Vagina (tissue), 2 donors: ENCODE results near the gene ARG2. TPM values are rescaled to one million over a fixed set of nuclear protein-coding genes. Genes with fewer than 3 reads are reported as not detected.
A peak's percentile ranks its signal among the peaks of the same experiment; 100 is the strongest.

ENCODE experiments used
- DNase-seq, 2 donors: peaks; one replicate each; pipeline ENCODE4 v3.0.0-alpha.2; 2017; ENCODE audit errors: extremely low spot score in 2 of 2
- H3K27ac ChIP-seq: fragments of 200-600 bp; sonication (generic); one replicate; pipeline ENCODE4 v1.5.1; 2019
- H3K27me3 ChIP-seq: fragments of 200-600 bp; sonication (generic); one replicate; pipeline ENCODE4 v1.5.1; 2019
- H3K36me3 ChIP-seq, 2 donors: fragments of 200-600 bp; sonication (generic); one replicate each; pipeline ENCODE4 v1.5.1; 2017 to 2019
- H3K4me1 ChIP-seq: fragments of 200-600 bp; sonication (generic); one replicate; pipeline ENCODE4 v1.5.1; 2019
- H3K4me3 ChIP-seq, 2 donors: fragments of 200-600 bp; sonication (generic); 1 replicate in 1 of 2; 2 replicates in 1 of 2; pipeline ENCODE4 v1.5.1; 2016 to 2019
- H3K9me3 ChIP-seq: fragments of 200-600 bp; sonication (generic); one replicate; pipeline ENCODE4 v1.5.1; 2019
- POLR2A ChIP-seq, 2 donors: fragments of 450-650 bp; IDR thresholded peaks; one replicate each; pipeline ENCODE4 v1.6.1; 2017; ENCODE audit warnings: antibody characterized with exemption in 2 of 2, mild to moderate bottlenecking in 2 of 2, moderate library complexity in 2 of 2
- POLR2AphosphoS5 ChIP-seq, 2 donors: sonication (generic); formaldehyde crosslinking; IDR thresholded peaks; one replicate each; pipeline ENCODE4 v1.9.0; 2017; ENCODE audit warnings: antibody characterized with exemption in 2 of 2, mild to moderate bottlenecking in 2 of 2, low read depth in 1 of 2; ENCODE audit not compliant: insufficient read depth in 1 of 2
- intact Hi-C: fragments of 100-400 bp; cut with DNase I; formaldehyde crosslinking; loops from one replicate; pipeline ENCODE4 v1.15.1; 2023
- total RNA-seq: library from RNA; depleted of rRNA; stranded (reverse); fragments of >200 nt; gene quantifications from one replicate; pipeline ENCODE4 v1.2.3, GENCODE V29; 2016
- TF ChIP-seq, protein P1 (sequence below), 3 experiments: fragments of 450-650 bp in 2 of 3; fragments of 200-600 bp in 1 of 3; sonication (generic) in 1 of 3; IDR thresholded peaks; one replicate each; pipeline ENCODE4 v1.5.1; 2017 to 2019; ENCODE audit warnings: antibody characterized with exemption in 3 of 3, mild to moderate bottlenecking in 2 of 3, moderate library complexity in 2 of 3

The ARG2 gene
- total RNA-seq, 1 donor from 2014 or later, result 14.2 TPM

DNA sequence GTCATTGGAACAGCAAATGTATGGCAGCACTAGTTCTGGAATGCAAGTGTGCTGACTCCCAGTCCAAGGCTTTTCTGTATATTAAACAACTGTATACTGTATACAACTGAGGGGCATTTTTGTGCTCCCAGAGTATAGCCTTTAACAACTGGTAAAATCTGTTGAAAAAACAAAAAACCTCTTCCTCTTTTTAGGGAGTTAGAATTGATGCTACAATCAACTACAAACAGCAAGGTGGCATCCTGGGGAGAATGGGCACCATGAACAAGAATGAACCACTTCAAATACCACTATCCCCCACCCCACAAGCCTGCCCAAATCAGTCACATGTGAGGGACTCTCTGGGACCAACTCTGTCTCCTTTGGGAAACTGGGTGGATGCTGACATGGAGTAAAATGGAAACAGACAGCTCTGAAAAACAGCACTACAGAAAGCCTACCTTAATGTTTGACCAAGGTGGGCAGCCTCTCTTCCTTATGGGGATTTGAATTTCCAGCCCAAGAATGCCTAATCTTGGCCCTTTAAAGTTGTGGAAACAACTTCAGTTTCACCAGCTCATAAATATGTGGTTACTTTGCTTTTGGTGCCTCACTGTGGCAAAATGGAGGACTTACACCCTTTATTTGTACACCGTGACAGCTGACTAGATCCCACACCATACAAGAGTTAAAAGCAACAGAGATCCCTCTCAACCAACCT is 47.2 kb downstream of the ARG2 start:
- Histone ChIP-seq H3K4me3 (no peak overlapping the region), H3K27ac (no peak overlapping the region), H3K27me3 (no peaks in the 10 kb centered on the region), H3K9me3 (no peaks in the 10 kb centered on the region), H3K4me1 (peaks cover 7% of the 10 kb centered on the region), H3K36me3 (no peaks in the 10 kb centered on the region)
- no peak for DNase-seq
- no peak for TF ChIP-seq POLR2AphosphoS5 (IDR thresholded peaks at IDR 0.05; ENCODE audit: insufficient read depth in 1 of 2, low read depth in 1 of 2)
- no peak for TF ChIP-seq POLR2A (IDR thresholded peaks at IDR 0.05)
- TF ChIP-seq, protein P1, sequence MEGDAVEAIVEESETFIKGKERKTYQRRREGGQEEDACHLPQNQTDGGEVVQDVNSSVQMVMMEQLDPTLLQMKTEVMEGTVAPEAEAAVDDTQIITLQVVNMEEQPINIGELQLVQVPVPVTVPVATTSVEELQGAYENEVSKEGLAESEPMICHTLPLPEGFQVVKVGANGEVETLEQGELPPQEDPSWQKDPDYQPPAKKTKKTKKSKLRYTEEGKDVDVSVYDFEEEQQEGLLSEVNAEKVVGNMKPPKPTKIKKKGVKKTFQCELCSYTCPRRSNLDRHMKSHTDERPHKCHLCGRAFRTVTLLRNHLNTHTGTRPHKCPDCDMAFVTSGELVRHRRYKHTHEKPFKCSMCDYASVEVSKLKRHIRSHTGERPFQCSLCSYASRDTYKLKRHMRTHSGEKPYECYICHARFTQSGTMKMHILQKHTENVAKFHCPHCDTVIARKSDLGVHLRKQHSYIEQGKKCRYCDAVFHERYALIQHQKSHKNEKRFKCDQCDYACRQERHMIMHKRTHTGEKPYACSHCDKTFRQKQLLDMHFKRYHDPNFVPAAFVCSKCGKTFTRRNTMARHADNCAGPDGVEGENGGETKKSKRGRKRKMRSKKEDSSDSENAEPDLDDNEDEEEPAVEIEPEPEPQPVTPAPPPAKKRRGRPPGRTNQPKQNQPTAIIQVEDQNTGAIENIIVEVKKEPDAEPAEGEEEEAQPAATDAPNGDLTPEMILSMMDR (IDR thresholded peaks at IDR 0.05), result peak in 2 of 3 experiments; percentile 16 to 65
- intact Hi-C loops, result loop anchor here (5.0 kb wide), 1 partner anchor 45 kb away; no protein-coding TSS in a partner anchor

DNA sequence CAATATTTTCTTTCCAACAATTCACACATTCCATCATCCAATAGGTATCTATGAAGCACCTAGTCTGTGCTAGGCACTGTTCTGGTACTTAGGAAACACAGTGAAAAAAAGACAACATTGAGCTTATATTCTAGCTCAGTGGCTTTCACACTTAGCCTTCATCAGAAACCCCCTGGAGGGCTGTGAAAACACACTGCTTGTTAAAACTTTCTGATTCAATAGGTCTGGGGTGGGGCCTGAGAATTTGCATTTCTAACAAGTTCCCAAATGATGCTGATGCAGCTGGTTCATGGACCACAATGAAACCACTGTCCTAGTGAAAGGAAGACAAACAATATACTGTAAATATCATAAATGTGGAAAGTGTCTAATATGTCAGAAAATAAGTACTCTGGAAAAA is 48.8 kb downstream of the ARG2 start:
- no peak for DNase-seq
- intact Hi-C loops, result loop anchor here (5.0 kb wide), 1 partner anchor 46 kb away; no protein-coding TSS in a partner anchor
- TF ChIP-seq, protein P1 (IDR thresholded peaks at IDR 0.05), result no peak
- no peak for TF ChIP-seq POLR2A (IDR thresholded peaks at IDR 0.05)
- no peak for TF ChIP-seq POLR2AphosphoS5 (IDR thresholded peaks at IDR 0.05; ENCODE audit: insufficient read depth in 1 of 2, low read depth in 1 of 2)
- Histone ChIP-seq H3K27me3 (no peaks in the 10 kb centered on the region), H3K4me1 (peaks cover 23% of the 10 kb centered on the region), H3K27ac (no peak overlapping the region), H3K9me3 (no peaks in the 10 kb centered on the region), H3K36me3 (no peaks in the 10 kb centered on the region), H3K4me3 (no peak overlapping the region)

DNA sequence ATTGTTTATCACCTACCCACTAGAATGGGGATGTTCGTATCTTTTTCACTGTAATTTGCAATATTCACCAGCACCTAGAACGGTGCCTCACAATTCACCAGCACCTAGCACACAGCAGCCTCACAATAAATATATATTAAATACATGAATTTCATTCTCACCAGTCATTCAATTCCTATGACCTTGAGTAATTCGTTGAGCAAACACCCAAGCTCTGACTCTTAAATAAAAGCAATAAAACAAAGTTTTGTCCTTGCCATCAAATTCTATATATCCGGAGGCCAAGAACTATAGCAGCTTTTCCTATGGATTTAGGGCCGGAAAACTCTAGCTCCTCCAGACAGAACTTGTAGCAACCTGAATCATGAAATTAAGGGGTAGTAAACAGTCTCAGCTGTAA is 53.7 kb downstream of the ARG2 start:
- Histone ChIP-seq H3K4me1 (peaks cover 30% of the 10 kb centered on the region), H3K36me3 (peaks cover 0 to 10% of the 10 kb centered on the region in 2 donors), H3K9me3 (no peaks in the 10 kb centered on the region), H3K27ac (peak overlapping the region; percentile 99), H3K4me3 (peak overlapping the region; percentile 78 to 97), H3K27me3 (no peaks in the 10 kb centered on the region)
- DNase-seq, result no peak
- intact Hi-C loops, result no loop called here
- no peak for TF ChIP-seq POLR2A (IDR thresholded peaks at IDR 0.05)
- TF ChIP-seq, protein P1 (IDR thresholded peaks at IDR 0.05), result no peak

DNA sequence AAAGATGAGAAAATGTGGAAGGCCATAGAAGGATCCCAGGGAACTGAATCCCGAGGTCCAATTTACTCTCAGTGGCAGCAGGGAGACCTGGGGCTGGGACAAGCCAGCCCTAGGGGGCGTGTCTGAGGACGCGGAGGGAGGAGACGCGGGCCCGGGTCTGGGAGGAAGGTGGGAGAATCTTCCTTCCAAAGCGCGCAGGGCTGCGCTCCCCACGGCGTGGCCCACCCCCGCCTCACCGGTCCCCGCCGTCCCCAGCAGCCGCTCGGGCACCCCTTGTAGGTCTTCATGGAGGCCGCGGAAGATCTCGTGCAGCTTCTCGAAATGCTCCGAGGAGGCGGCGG is 54.4 kb downstream of the ARG2 start:
- peaks cover 30% of the 10 kb centered on the region for H3K4me1 ChIP-seq
- H3K27me3 ChIP-seq, result no peaks in the 10 kb centered on the region
- peaks cover 0 to 11% of the 10 kb centered on the region in 2 donors for H3K36me3 ChIP-seq
- TF ChIP-seq POLR2AphosphoS5 (IDR thresholded peaks at IDR 0.05; ENCODE audit: insufficient read depth in 1 of 2, low read depth in 1 of 2), result no peak
- no peak for TF ChIP-seq POLR2A (IDR thresholded peaks at IDR 0.05)
- TF ChIP-seq, protein P1 (IDR thresholded peaks at IDR 0.05), result no peak
- no peak for DNase-seq
- H3K4me3 ChIP-seq, result peak overlapping the region; percentile 78 to 97
- intact Hi-C loops, result no loop called here
- no peaks in the 10 kb centered on the region for H3K9me3 ChIP-seq
- H3K27ac ChIP-seq, result peak overlapping the region; percentile 99

DNA sequence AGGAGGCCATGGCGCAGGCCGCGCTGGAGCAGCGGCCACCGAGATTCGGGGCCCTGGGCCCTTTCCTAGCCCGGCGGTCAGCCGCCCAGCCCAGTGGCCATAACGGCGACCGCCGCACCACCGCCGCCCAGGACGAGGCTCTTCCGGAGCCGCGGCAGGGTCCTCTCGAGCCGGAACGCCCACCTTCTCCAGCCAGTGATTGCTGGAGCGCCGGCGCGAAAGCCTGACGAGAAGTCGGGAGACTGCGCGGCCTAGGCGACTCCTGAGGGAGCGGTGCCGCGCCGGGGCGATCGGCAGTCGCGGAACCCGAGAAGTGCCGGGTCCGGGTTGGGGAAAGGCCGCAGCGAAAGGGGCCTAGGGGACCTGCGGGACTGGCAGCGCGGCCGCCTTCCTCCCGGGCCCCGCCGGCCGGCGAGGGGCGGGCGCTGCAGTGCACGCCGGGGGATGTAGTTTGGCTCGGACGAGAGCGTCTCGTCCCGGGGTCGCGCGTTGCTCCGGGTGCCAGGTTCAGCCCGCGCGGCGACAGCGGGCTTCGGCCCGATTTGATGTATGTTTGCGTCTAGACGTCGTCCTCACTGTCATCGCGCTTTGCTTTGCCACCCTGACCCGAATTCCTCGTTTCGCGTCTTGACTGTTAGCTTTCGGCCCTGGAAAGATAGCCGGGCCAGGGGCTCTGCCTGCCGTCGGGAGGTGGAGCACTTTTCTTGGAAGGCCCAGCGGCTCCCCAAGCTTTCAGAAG is 54.9 kb downstream of the ARG2 start, which contains the start of gene VTI1B:
Gene VTI1B, minus strand, starts transcription at position 153 of the 739 bp plus-strand sequence. Its CDS starts 143 bp downstream, at position 10.
- TF ChIP-seq POLR2A (IDR thresholded peaks at IDR 0.05) (no peak), POLR2AphosphoS5 (IDR thresholded peaks at IDR 0.05; ENCODE audit: insufficient read depth in 1 of 2, low read depth in 1 of 2) (peak in 1 of 2 donors; percentile 85)
- TF ChIP-seq, protein P1 (IDR thresholded peaks at IDR 0.05), result no peak
- intact Hi-C loops, result no loop called here
- Histone ChIP-seq H3K9me3 (no peaks in the 10 kb centered on the region), H3K27ac (peak within 1 kb of the TSS; percentile 99), H3K4me1 (peaks cover 30% of the 10 kb centered on the region), H3K36me3 (peaks cover 0 to 11% of the 10 kb centered on the region in 2 donors), H3K27me3 (no peaks in the 10 kb centered on the region), H3K4me3 (peak within 1 kb of the TSS; percentile 78 to 97)
- no peak for DNase-seq
